ENCODE results near the gene ANKRD6.

The ANKRD6 gene

GRCh38 chr6:89495961-89496535 lies 63.1 kb downstream of the ANKRD6 start:
- Mint-ChIP-seq H3K9me3 (no peaks in the 10 kb centered on the region), H3K36me3 (ENCODE audit: low read depth) (no peaks in the 10 kb centered on the region), H3K27ac (no peak overlapping the region), H3K27me3 (ENCODE audit: low read depth) (no peaks in the 10 kb centered on the region), H3K4me1 (peaks cover 11% of the 10 kb centered on the region), H3K4me3 (no peak overlapping the region)
- no peak for TF ChIP-seq CTCF (IDR thresholded peaks at IDR 0.05; ENCODE audit: unreplicated experiment in 3 of 3)

GRCh38 chr6:89500611-89501010 lies 67.7 kb downstream of the ANKRD6 start:
- Mint-ChIP-seq H3K4me1 (peaks cover 28% of the 10 kb centered on the region), H3K27ac (no peak overlapping the region), H3K36me3 (ENCODE audit: low read depth) (no peaks in the 10 kb centered on the region), H3K4me3 (no peak overlapping the region), H3K27me3 (ENCODE audit: low read depth) (no peaks in the 10 kb centered on the region), H3K9me3 (no peaks in the 10 kb centered on the region)
- no peak for TF ChIP-seq CTCF (IDR thresholded peaks at IDR 0.05; ENCODE audit: unreplicated experiment in 3 of 3)

GRCh38 chr6:89501222-89501621 lies 68.3 kb downstream of the ANKRD6 start:
- Mint-ChIP-seq H3K36me3 (ENCODE audit: low read depth) (no peaks in the 10 kb centered on the region), H3K9me3 (no peaks in the 10 kb centered on the region), H3K4me3 (no peak overlapping the region)

GRCh38 chr6:89501753-89502152 lies 68.8 kb downstream of the ANKRD6 start:
- Mint-ChIP-seq H3K27me3 (ENCODE audit: low read depth) (no peaks in the 10 kb centered on the region), H3K9me3 (no peaks in the 10 kb centered on the region), H3K27ac (peak overlapping the region in 2 of 3 experiments; percentile 30 to 55), H3K4me1 (peaks cover 28% of the 10 kb centered on the region), H3K4me3 (no peak overlapping the region), H3K36me3 (ENCODE audit: low read depth) (no peaks in the 10 kb centered on the region)
- TF ChIP-seq CTCF (IDR thresholded peaks at IDR 0.05; ENCODE audit: unreplicated experiment in 3 of 3), result no peak

More at GRCh38 chr6:89501222-89501621, 68.3 kb downstream of the ANKRD6 start:
- no peak for TF ChIP-seq CTCF (IDR thresholded peaks at IDR 0.05; ENCODE audit: unreplicated experiment in 3 of 3)
- Mint-ChIP-seq H3K27ac (peak overlapping the region; percentile 16 to 55 (median 30)), H3K27me3 (ENCODE audit: low read depth) (no peaks in the 10 kb centered on the region), H3K4me1 (peaks cover 28% of the 10 kb centered on the region)

- no peaks in the 10 kb centered on the region for H3K36me3 Mint-ChIP-seq (ENCODE audit: low read depth)
- TF ChIP-seq CTCF (IDR thresholded peaks at IDR 0.05; ENCODE audit: unreplicated experiment in 3 of 3), result no peak
- no peak overlapping the region for H3K27ac Mint-ChIP-seq
- H3K4me3 Mint-ChIP-seq, result no peak overlapping the region
- H3K9me3 Mint-ChIP-seq, result no peaks in the 10 kb centered on the region
- H3K27me3 Mint-ChIP-seq (ENCODE audit: low read depth), result no peaks in the 10 kb centered on the region
- peaks cover 28% of the 10 kb centered on the region for H3K4me1 Mint-ChIP-seq
Measured at GRCh38 chr6:89503641-89504040, 70.7 kb downstream of the ANKRD6 start.

- Mint-ChIP-seq H3K4me1 (peaks cover 19% of the 10 kb centered on the region), H3K27me3 (ENCODE audit: low read depth) (no peaks in the 10 kb centered on the region), H3K27ac (no peak overlapping the region), H3K36me3 (ENCODE audit: low read depth) (no peaks in the 10 kb centered on the region), H3K9me3 (no peaks in the 10 kb centered on the region), H3K4me3 (no peak overlapping the region)
- TF ChIP-seq CTCF (IDR thresholded peaks at IDR 0.05; ENCODE audit: unreplicated experiment in 3 of 3), result no peak
Measured at GRCh38 chr6:89505847-89506246, 72.9 kb downstream of the ANKRD6 start.

Measured in nephron (organoid).